DMS153 treated with DMSO at 0.1 percent for 48 hours (cell line): Measurements from ENCODE around the gene VPS45.
A peak's percentile ranks its signal among the peaks of the same experiment; 100 is the strongest.
"Not testable (repeated sequence)": the region's sequence is repeated elsewhere in the genome, so short reads cannot be mapped to it uniquely, and the experiment has no call there.

Source experiments
- DNase-seq: peaks from one replicate; lab custom pipeline; 2025; ENCODE audit not compliant: unreplicated experiment; lab: John Stamatoyannopoulos, UW

VPS45 gene

DNA sequence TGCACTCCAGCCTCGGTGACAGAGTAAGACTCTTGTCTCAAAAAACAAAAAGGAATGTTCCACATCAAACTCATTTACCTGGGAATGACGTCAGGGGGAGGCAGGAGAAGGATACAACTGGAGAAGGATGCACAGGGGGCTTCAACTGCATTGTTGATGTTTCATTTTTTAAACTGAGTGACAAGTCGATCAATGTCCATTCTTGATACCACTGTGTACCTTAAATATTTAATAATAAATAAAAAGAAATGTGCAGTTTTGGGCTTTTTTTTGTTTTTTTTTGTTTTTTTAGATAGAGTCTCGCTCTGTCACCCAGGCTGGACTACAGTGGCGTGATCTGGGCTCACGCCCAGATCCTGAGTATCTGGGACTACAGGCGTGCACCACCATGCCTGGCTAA is 117.9 kb downstream of the VPS45 start:
- no peak for DNase-seq

GRCh38 chr1:150186438-150186788 is 118.8 kb downstream of the VPS45 start:
- DNase-seq, result not testable (repeated sequence)

DNA sequence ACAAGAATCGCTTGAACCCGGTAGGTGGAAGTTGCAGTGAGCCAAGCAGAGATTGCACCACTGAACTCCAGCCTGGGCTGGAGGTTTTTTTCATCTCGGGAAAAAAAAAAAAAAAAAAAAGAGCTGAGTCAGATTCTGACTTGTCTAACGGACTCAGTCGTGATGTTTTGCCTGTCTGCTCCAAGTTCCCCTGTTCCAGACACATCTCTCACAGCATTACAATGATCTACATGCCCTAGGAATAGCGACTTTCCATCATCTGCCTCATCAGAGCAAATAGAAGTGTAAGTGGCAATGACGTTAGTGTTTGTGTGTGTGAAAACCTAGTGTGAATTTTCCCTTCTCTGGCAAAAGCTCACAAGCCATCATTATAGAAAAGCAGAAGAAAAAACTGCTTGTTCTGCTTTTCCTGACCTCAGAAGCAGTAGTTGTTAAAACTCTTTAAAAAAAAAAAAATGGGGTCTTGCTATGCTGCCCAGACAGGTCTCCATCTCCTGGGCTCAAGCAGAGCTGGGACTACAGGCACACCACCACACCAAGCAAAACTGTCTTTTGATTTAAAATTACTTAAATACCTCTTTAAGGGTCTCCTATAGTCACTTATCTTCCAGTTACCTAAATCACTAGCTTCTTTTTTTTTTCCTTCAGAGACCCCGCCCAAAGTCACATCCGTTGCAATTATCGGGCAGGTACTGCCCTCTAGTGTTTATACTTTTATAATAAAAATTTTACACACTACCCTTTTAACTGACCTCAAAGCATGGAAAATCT is 119.4 kb downstream of the VPS45 start:
- DNase-seq, result peak; percentile 62

DNA sequence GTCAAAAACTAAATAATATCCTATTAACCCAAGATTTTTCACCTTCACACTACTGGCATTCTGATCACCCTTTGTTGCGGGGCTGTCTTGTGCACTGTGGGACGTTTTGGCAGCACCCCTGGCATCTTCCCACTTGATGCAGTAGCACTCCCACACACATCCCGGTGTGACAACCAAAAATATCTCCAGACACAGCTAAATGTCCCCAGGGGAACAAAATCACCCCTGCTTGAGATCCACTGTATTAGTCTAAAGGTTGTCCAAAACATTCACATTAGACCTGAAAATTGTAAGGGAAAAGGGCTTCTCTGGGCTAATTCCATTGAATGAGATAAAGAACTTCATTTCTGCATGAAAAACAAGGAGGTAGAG is 120.0 kb downstream of the VPS45 start:
- DNase-seq, result no peak

DNA sequence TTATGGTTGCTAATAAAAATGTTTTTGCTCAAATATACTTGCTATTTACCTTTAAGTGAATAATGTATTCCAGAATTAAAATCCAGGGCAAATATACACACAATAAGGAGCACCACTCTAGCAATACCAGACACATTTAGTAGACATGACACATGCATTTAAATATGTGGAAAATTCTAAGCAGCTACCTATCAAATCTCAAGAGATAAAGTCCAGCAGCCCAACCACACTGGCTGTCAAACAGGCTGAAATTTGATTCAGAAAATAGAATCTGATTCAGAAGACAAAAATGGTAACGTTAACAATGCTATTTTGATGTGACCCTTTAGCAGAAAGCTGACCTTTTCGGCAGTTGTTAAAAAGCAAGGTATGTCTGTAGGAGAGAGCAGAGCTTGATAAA is 124.4 kb downstream of the VPS45 start:
- DNase-seq, result no peak

- no peak for DNase-seq
Observed at GRCh38 chr1:150194381-150195031, 126.9 kb downstream of the VPS45 start.
